B cell (primary cell): ENCODE measurements around the gene CCDC152. TPM values are rescaled to one million over a fixed set of nuclear protein-coding genes. Genes with fewer than 3 reads are reported as not detected.

Source experiments
- ATAC-seq: fragments of 200-7000 bp; cut with Tn5 transposase; one replicate; pipeline ENCODE4 v1.10.0; 2021; ENCODE audit warnings: low read depth, mild to moderate bottlenecking, moderate number of reproducible peaks, moderate library complexity
- CTCF ChIA-PET: fragments of 350-600 bp; sonication (Branson Sonifier 250); formaldehyde crosslinking; loops from one replicate; lab custom pipeline; 2021; ENCODE audit warnings: antibody characterized with exemption, inconsistent platforms; lab: Charles Lee
- POLR2A ChIA-PET: fragments of 350-600 bp; sonication (Branson Sonifier 250); formaldehyde crosslinking; loops from one replicate; lab custom pipeline; 2021; ENCODE audit warnings: antibody characterized with exemption; lab: Charles Lee
- DNase-seq: peaks from one replicate; pipeline ENCODE4 v3.0.0; 2013
- H2AFZ ChIP-seq: 2 replicates; pipeline ENCODE4 v1.6.1; 2012; ENCODE audit warnings: mild to moderate bottlenecking, low read depth, low read length; ENCODE audit not compliant: insufficient read depth, poor library complexity, severe bottlenecking
- H3K27ac ChIP-seq, 2 donors: 1 replicate in 1 of 2; 2 replicates in 1 of 2; pipeline ENCODE4 v1.5.1; 2012 to 2013; ENCODE audit warnings: low read length in 2 of 2, mild to moderate bottlenecking in 2 of 2, moderate library complexity in 1 of 2
- H3K27me3 ChIP-seq, 4 experiments: fragments of 200-600 bp in 1 of 4; sonication (generic) in 1 of 4; replicated peaks in 1 of 4; 1 replicate in 2 of 4; 2 replicates in 2 of 4; pipeline versions ENCODE4 v1.6.1 to v1.7.0; 2013 to 2016; ENCODE audit warnings: low read length in 3 of 4, mild to moderate bottlenecking in 2 of 4, mixed read lengths in 1 of 4, moderate library complexity in 1 of 4; ENCODE audit not compliant: insufficient read depth in 4 of 4, control insufficient read depth in 3 of 4; ENCODE audit errors: control extremely low read depth in 1 of 4
- H3K36me3 ChIP-seq, 2 experiments: replicated peaks in 1 of 2; 1 replicate in 1 of 2; 2 replicates in 1 of 2; pipeline versions ENCODE4 v1.6.1 to v1.7.1; 2013; ENCODE audit warnings: low read length in 1 of 2; ENCODE audit not compliant: insufficient read depth in 2 of 2, control insufficient read depth in 1 of 2; ENCODE audit errors: control extremely low read depth in 1 of 2, extremely low read depth in 1 of 2
- H3K4me1 ChIP-seq, 2 donors: fragments of 200-600 bp in 1 of 2; sonication (generic) in 1 of 2; 1 replicate in 1 of 2; 2 replicates in 1 of 2; pipeline versions ENCODE4 v1.5.1 to v1.6.1; 2013 to 2017; ENCODE audit warnings: low read length in 2 of 2; ENCODE audit not compliant: control insufficient read depth in 2 of 2, insufficient read depth in 2 of 2
- H3K4me2 ChIP-seq: replicated peaks from 2 replicates; pipeline ENCODE3; 2012; ENCODE audit warnings: mild to moderate bottlenecking, low read depth, low read length; ENCODE audit not compliant: poor library complexity, severe bottlenecking
- H3K4me3 ChIP-seq, 5 experiments: fragments of 200-600 bp in 1 of 5; sonication (generic) in 1 of 5; 1 replicate in 3 of 5; 2 replicates in 2 of 5; pipeline versions ENCODE4 v1.5.1 to v1.7.0; 2011 to 2016; ENCODE audit warnings: low read length in 4 of 5, mild to moderate bottlenecking in 4 of 5, low read depth in 2 of 5, control low read depth in 1 of 5, moderate library complexity in 1 of 5; ENCODE audit not compliant: insufficient read depth in 1 of 5; ENCODE audit errors: control extremely low read depth in 1 of 5, extremely low read depth in 1 of 5
- H3K79me2 ChIP-seq: fragments of 200-600 bp; sonication (generic); one replicate; pipeline ENCODE4 v1.6.0; 2016; ENCODE audit warnings: low read length; ENCODE audit not compliant: control insufficient read depth, insufficient read depth
- H3K9ac ChIP-seq: fragments of 200-600 bp; sonication (generic); 2 replicates; pipeline ENCODE4 v1.6.1; 2017; ENCODE audit warnings: mild to moderate bottlenecking, low read length, moderate library complexity
- H3K9me3 ChIP-seq, 3 donors: one replicate each; pipeline versions ENCODE4 v1.6.1 to v1.7.1; 2013; ENCODE audit warnings: low read length in 2 of 3; ENCODE audit not compliant: control insufficient read depth in 2 of 3, insufficient read depth in 1 of 3; ENCODE audit errors: control extremely low read depth in 1 of 3
- H4K20me1 ChIP-seq: 2 replicates; pipeline ENCODE4 v1.6.0; 2012; ENCODE audit warnings: mild to moderate bottlenecking, low read length; ENCODE audit not compliant: insufficient read depth, control insufficient read depth, poor library complexity, severe bottlenecking
- H3K27ac Mint-ChIP-seq: one replicate; pipeline ENCODE4 v1.8.0; 2021; ENCODE audit warnings: mixed read lengths
- H3K27me3 Mint-ChIP-seq: one replicate; pipeline ENCODE4 v1.8.0; 2021; ENCODE audit warnings: mixed read lengths
- H3K4me1 Mint-ChIP-seq: one replicate; pipeline ENCODE4 v1.8.0; 2021; ENCODE audit warnings: mixed read lengths
- H3K4me3 Mint-ChIP-seq: one replicate; pipeline ENCODE4 v1.8.0; 2021; ENCODE audit warnings: mixed read lengths
- H3K9me3 Mint-ChIP-seq: one replicate; pipeline ENCODE4 v1.8.0; 2022; ENCODE audit warnings: mixed read lengths; ENCODE audit not compliant: insufficient read depth
- CTCF ChIP-seq: fragments of 200-600 bp; IDR thresholded peaks from one replicate; pipeline ENCODE4 v1.8.0; 2022; ENCODE audit warnings: antibody characterized with exemption, mild to moderate bottlenecking
- EZH2 ChIP-seq: IDR thresholded peaks from 2 replicates; pipeline ENCODE4 v1.6.1; 2012; ENCODE audit warnings: borderline replicate concordance, low read depth, mild to moderate bottlenecking, moderate library complexity, low read length; ENCODE audit not compliant: insufficient read depth, poor library complexity, severe bottlenecking
- WGBS: methylation state at CpG from one replicate; pipeline ENCODE4 v1.1.5; 2013; ENCODE audit warnings: missing lambda C conversion rate; ENCODE audit not compliant: insufficient coverage; 5-methylcytosine and 5-hydroxymethylcytosine counted together
- intact Hi-C: fragments of 100-400 bp; cut with micrococcal nuclease; formaldehyde crosslinking; loops from one replicate; pipeline ENCODE4 v1.10.0; 2022
- polyA plus RNA-seq: library from polyadenylated mRNA; depleted of rRNA; stranded (reverse); fragments of >200 nt; gene quantifications from 2 replicates; pipeline ENCODE4 v1.2.3, GENCODE V29; 2012
- total RNA-seq, 2 donors: library from RNA; stranded (reverse); fragments of 120-200 nt in 1 of 2; gene quantifications; 1 replicate in 1 of 2; 2 replicates in 1 of 2; pipeline versions ENCODE4 v1.2.3 to v1.2.4, GENCODE V29; 2013 to 2022

The CCDC152 gene
- total and polyA plus RNA-seq, 2 donors (not counting 1 experiment from before 2014, with no cell fraction given) = 1.0 to 4.8 TPM

GRCh38 chr5:42767491-42768105 lies 11.0 kb downstream of the CCDC152 start:
- Histone ChIP-seq H3K9ac (no peak overlapping the region), H3K27ac (no peak overlapping the region), H2AFZ (no peak overlapping the region), H3K27me3 (no peaks in the 10 kb centered on the region), H3K9me3 (no peaks in the 10 kb centered on the region), H3K4me1 (no peaks in the 10 kb centered on the region), H3K36me3 (no peaks in the 10 kb centered on the region), H3K4me3 (no peak overlapping the region), H3K79me2 (no peaks in the 10 kb centered on the region), H4K20me1 (no peaks in the 10 kb centered on the region), H3K4me2 (no peak overlapping the region)
- ChIA-PET POLR2A (no interaction called here), CTCF (interaction anchor here (0.7 to 1.8 kb wide), 14 partner anchors 11 to 1498 kb away, joined by 3 to 13 read pairs (median 4); partner anchors contain the start of gene GHR)
- no peak for TF ChIP-seq EZH2
- peak; percentile 69 for TF ChIP-seq CTCF
- intact Hi-C loops = loop anchor here (2.0 to 5.0 kb wide), 3 partner anchors 345 to 911 kb away; partner anchors contain the start of gene GHR
- Mint-ChIP-seq H3K4me1 (no peaks in the 10 kb centered on the region), H3K4me3 (no peak overlapping the region), H3K27ac (no peak overlapping the region), H3K9me3 (no peaks in the 10 kb centered on the region), H3K27me3 (peaks cover 15% of the 10 kb centered on the region)
- no CpG with 5 or more reads among the region's 3 CpGs for WGBS
- ATAC-seq = no peak
- DNase-seq = peak; percentile 41

- no CpG with 5 or more reads among the region's 1 CpG for WGBS
Measured at GRCh38 chr5:42768106-42768504, 11.5 kb downstream of the CCDC152 start.

More at GRCh38 chr5:42768106-42768504, 11.5 kb downstream of the CCDC152 start:
- Histone ChIP-seq H3K9ac (no peak overlapping the region), H3K27me3 (no peaks in the 10 kb centered on the region), H3K27ac (no peak overlapping the region), H3K79me2 (no peaks in the 10 kb centered on the region), H3K4me1 (no peaks in the 10 kb centered on the region), H3K9me3 (no peaks in the 10 kb centered on the region), H3K36me3 (no peaks in the 10 kb centered on the region), H3K4me3 (no peak overlapping the region), H3K4me2 (no peak overlapping the region), H2AFZ (no peak overlapping the region), H4K20me1 (no peaks in the 10 kb centered on the region)
- no peaks in the 10 kb centered on the region for H3K9me3 Mint-ChIP-seq
- DNase-seq = no peak
- H3K27me3 Mint-ChIP-seq = peaks cover 15% of the 10 kb centered on the region
- H3K4me1 Mint-ChIP-seq = no peaks in the 10 kb centered on the region
- no peak overlapping the region for H3K4me3 Mint-ChIP-seq
- no peak for ATAC-seq
- intact Hi-C loops = loop anchor here (5.0 kb wide), 2 partner anchors 346 to 711 kb away; partner anchors contain the start of gene GHR
- ChIA-PET CTCF (interaction anchor here (0.8 to 1.8 kb wide), 11 partner anchors 11 to 1498 kb away, joined by 3 to 13 read pairs (median 5); partner anchors contain the start of gene GHR), POLR2A (no interaction called here)
- no peak for TF ChIP-seq EZH2
- TF ChIP-seq CTCF = no peak
- no peak overlapping the region for H3K27ac Mint-ChIP-seq
